Head of caudate nucleus (tissue), 42 donors: ENCODE data around the gene TMEM52B.

Experiments used
- DNase-seq, 42 donors: peaks; one replicate each; pipeline versions ENCODE4 v3.0.0 to v3.0.0-alpha.2; 2020 to 2021; ENCODE audit warnings: mixed read lengths in 7 of 42
- intact Hi-C: fragments of 100-400 bp; cut with DNase I; formaldehyde crosslinking; loops from one replicate; pipeline ENCODE4 v1.15.0; 2022

Gene TMEM52B

DNA sequence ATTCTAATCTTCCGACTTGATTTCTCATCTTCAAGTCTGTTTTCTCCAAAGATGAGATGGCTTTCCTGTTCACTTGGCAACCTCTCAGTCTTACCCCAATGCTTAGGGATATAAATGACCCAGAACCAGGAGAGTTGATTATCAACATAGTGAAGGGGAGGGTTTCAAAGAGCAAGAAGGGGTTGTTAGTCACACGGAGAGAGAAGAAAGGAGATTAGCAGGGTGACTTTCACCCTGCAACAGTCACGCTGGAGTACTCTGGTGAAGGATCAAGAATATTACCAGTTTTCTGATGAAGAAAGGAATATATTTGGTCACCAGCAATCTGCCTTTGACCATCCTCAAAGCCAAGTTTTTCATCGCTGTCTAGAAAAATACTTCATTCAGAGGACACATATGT is at the start of gene TMEM52B:
TMEM52B (plus strand) TSS at position 212 of the 400 bp plus-strand sequence. CDS start 543 bp downstream, outside the sequence.
- intact Hi-C loops, result no loop called here
- DNase-seq, result no peak

DNA sequence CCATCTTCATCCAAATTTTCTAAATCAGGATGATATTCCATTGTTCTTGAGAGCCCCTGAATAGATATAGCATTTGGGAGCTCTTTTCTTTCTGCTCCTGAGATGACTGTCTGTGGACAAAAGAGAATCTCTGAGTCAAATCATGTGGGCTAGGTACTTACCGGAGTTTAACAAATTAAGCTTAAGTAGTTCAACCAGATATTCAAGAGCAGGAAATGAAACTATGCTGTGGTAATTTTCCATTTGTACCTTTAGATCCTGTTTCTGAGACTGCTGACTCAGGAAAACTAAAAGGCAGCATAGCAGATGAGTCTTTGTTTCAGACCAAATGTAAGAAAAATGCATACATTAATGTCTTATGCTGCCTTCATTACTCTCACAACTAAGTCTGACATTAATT is 48.8 kb upstream of the TMEM52B start, which contains the start of gene CLEC7A:
CLEC7A (minus strand) TSS at position 158 of the 400 bp plus-strand sequence; CDS start at position 41, 117 bp downstream.
- intact Hi-C loops, result no loop called here

DNA sequence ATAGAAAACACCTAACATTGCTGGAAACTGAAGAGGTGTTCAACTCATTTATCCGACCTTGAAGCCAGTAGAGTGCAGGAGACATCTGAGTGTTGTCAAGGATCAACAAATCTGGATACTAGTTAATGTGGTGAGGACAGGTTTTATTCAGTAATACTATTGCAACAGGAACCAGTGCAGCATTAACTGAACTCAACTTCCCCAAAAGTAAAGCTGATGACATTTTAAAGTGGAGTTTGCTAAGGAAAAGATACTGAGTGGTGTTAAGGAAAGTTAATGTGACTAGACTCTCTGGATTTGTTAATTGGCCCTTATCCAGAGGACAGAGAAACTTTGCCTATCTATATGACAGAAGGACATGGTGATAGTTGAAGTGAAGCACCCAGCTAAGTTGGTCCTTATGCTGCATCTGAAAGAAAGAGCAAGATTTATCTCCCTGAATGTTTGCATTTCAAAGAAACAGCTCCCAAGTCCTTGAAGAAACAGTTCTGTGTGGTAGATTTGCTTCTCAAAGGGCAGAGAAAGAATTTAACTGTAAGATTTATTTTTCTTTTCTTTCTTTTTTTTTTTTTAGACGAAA is 47.6 kb upstream of the TMEM52B start:
- intact Hi-C loops, result no loop called here
- no peak for DNase-seq

More for the DNA sequence above, 48.8 kb upstream of the TMEM52B start, which contains the start of gene CLEC7A:
- DNase-seq, result no peak

DNA sequence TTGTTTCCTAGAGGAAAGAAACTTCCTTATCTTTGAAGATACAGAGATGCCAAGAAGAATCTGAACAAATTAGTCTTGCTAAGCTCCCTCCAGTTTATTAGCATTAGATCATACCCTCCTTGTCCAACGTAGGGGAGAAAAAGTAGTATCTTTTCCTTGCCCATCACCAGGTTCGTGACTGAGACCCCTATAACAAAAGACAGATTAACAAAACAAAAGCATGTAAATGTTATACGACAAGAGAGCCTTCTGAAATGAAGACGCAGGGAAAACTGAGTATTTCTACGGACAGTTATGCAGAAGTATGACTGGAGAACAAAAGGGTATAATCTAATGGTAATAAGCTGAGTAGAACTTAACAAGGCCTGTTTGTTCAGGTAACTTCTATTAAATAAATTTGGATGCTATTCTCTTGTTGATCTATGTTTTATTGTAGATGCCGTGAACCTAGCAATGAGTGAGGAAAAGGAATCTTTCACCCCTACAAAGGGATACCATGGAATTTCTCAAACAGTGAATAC is 45.9 kb upstream of the TMEM52B start:
- DNase-seq, result no peak
- intact Hi-C loops, result no loop called here

DNA sequence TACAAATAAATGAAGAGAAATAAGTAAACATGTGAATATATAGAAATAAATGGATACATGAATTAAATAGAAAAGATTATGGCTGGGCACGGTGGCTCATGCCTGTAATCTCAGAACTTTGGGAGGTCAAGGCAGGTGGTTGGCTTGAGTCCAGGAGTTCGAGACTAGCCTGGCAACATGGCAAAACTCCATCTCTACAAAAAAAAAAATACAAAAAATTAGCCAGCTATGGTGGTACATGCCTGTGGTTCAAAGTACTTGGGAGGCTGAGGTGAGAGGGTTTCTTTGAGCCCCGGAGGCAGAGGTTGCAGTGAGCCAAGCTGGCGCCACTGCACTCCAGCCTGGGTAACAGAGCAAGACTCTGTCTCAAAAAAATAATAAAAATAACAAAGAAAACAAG is 43.7 kb upstream of the TMEM52B start:
- intact Hi-C loops, result loop anchor here (5.0 kb wide), 1 partner anchor 388 kb away; no protein-coding TSS in a partner anchor
- no peak for DNase-seq

DNA sequence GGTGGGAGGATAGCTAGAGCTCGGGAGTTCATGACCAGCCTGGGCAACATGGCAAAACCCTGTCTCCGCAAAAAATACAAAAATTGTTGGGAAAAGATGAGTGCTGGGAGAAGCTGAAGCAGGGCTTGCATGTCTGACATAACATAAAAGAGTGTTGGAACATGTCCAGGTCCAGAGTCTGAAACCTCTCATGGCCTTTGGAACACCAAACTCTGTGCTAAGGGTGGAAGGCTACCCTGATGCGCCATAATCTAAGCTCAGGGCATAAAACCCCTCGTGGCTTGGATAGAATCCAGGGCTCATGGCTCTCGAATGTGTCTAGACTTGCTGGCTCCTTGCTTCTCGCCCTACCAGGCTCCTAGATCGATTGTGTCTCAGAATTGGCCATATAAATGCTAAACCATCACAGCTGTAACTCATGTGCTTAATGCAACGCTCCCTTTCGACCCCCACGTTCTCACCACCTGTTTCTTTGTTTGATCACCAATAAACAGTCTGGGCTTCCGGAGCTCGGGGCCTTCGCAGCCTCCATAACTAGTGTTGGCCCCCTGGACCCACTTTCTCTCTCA is 42.1 kb upstream of the TMEM52B start:
- no peak for DNase-seq
- intact Hi-C loops, result loop anchor here (5.0 kb wide), 1 partner anchor 389 kb away; no protein-coding TSS in a partner anchor

DNA sequence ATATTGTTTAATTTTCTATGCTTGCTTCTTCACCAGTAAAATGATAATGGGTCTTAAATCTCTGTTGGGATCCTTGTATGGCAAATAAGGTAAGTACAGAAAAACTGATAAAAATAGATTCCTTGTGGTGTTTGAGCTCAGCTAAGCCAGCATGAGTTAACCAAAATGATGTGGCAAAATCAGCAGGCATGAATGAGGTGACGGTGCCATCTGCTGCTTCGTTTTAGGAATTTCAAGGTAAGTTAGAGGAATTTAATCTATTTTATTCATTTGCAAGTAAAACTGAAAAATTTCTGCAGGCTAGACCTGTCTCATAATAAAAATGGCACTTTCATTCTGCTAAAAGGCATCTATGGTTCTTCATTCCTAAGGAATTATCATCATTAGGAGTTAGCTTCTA is 38.8 kb upstream of the TMEM52B start:
- DNase-seq, result peak in 35 of 42 donors; percentile 25 to 79 (median 54)
- intact Hi-C loops, result loop anchor here (10.0 kb wide), 1 partner anchor 95 kb away; no protein-coding TSS in a partner anchor

DNA sequence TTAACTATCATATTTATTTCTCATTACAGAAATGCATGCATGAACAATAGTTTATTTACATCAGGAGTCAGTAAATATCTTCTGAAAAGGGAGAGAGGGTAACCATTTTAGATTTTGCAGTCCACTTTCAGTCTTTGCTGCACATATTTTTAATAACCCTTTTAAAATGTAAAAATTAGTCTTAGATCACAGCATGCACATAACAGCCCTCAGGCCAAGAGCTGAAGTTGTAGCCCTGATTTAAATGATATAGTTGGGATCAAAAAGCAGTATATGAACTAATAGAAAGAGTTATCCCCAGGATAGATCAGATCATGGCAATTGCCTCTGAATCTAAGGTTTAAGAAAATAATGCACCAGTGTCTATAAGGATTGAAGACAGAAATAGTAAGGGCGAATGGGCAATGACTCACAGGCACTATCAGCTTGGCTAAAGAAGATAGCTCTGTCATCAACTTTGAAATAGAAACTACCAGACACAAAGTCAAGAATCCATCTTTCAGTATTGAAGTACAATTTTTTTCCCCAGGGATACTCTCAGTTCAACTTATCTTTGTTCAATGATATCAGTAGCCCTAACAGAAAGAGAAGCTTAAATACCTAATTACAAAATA is 35.7 kb upstream of the TMEM52B start:
- intact Hi-C loops, result loop anchor here (10.0 kb wide), 1 partner anchor 98 kb away; no protein-coding TSS in a partner anchor
- no peak for DNase-seq

DNA sequence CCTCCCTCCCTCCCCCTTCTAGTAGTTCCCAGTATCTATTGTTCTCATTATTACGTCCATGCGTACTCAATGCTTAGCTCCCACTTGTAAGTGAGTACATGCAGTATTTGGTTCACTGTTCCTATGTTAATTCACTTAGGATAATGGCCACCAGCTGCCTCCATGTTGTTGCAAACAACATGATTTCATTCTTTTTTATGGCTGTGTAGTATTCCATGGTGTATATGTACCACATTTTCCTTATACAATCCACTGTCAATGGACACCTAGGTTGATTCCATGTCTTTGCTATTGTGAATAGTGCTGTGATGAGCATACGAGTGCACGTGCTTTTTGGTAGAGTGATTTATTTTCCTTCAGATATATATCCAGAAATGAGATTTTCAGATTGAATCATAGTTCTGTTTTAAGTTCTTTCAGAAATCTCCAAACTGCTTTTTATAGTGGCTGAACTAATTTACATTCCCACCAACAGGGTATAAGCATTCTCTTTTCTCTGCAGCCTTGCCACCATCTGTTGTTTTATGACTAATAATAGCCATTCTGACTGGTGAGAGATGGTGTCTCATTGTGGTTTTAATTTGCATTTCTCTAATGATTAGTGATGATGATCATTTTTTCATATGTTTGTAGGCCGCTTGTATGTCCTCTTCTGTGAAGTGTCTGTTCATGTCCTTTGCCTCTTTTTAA is 31.0 kb upstream of the TMEM52B start:
- no peak for DNase-seq
- intact Hi-C loops, result loop anchor here (10.0 kb wide), 1 partner anchor 103 kb away; no protein-coding TSS in a partner anchor

DNA sequence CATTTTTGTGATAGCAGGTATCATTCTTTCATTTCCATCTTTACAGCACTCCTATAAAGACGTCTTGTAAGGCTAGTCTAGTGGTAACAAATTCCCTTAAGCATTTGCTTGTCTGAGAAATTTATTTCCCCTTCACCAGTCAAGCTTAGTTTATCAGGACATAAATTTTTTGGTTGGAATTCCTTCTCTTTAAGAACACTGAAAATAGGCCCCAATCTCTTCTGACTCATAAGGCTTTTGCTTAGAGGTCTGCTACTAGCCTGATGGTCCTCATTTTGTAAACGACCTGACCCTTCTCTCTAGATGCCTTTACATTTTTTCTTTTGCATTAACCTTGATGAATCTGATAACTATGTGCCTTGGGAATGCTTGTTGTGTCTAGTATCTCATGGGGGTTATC is 27.2 kb upstream of the TMEM52B start:
- intact Hi-C loops, result loop anchor here (2.0 to 5.0 kb wide), 2 partner anchors 39 to 404 kb away; no protein-coding TSS in a partner anchor
- no peak for DNase-seq

DNA sequence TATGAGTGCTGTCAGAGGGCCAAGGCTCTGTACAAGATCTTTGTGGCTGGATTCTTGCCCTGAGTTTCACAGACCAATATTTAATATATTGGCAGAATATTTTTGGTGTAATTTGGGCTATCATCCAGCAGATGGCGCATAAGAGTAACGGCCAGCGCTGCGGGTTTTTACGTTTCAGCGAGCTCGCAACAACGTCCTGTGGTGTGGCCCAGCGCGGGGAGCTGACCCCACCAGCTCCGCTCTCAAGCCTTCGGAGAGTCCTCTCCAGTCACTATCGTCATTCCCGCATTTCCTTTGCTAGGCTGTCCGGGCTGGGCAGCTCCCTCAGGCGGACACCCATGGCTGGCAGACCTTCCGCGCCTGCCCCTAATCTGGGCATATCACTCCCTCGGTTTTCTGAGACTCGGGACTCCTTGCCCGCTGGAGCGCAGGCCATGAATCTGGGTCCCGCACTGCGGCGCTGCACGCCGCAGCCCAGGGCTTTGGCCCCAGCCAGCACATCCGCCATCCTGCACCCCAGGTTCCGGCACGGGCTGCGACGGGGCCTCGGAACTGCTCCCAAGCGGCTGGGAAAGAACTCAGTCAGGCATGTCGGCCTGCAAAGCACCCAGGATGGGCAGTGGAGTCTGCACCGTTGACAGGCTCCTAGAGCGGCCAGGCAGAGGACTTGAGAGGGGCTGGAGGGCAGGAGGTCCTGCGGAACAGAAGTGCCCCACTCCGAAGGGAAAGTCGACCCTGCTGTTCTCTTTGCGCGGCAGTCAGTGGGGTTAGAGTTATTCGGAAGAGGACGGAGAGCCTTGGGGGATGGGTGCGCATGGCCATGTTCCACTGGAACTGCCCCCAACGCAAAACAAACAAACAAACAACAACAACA is 25.3 kb upstream of the TMEM52B start:
- DNase-seq, result peak; percentile 58 to 92 (median 78)
- intact Hi-C loops, result loop anchor here (2.0 to 5.0 kb wide), 2 partner anchors 37 to 406 kb away; no protein-coding TSS in a partner anchor

DNA sequence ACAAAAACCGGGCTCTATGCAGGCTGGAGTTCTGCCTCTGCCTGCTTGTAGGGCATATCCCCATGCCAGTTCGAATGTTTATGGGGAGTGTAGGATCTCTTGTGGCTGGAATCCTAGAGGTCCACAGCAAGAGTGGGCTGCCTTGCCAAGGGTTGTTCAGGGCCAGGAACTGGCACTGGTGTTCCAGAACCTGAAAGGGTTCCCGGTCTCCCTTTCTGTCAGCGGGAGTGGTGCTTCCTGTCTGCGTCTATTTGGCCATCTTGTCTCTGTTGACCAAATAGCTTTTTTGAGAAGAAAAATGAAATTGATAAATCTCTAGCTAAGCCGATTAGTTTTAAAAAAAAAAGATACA is 24.7 kb upstream of the TMEM52B start:
- intact Hi-C loops, result loop anchor here (5.0 kb wide), 1 partner anchor 407 kb away; no protein-coding TSS in a partner anchor
- peak in 12 of 42 donors; percentile 7 to 50 (median 18) for DNase-seq

DNA sequence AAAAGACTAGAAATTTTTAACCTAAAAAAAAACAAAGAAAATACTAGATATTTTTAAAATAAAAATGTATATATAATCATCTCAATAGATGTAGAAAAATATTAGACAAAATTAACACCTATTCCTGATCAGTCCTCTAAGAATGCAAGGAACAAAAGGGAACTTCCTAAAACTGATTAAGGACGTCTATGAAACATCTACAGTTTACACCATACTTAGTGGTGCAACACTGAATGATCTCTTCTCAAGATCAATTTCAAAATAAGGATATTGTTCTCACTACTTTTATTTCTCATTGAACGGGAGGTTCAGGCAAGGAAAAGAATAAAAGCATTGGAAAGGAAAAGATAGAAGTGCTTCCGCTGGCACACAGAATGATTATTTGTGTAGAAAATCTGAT is 22.9 kb upstream of the TMEM52B start:
- no peak for DNase-seq
- intact Hi-C loops, result no loop called here

DNA sequence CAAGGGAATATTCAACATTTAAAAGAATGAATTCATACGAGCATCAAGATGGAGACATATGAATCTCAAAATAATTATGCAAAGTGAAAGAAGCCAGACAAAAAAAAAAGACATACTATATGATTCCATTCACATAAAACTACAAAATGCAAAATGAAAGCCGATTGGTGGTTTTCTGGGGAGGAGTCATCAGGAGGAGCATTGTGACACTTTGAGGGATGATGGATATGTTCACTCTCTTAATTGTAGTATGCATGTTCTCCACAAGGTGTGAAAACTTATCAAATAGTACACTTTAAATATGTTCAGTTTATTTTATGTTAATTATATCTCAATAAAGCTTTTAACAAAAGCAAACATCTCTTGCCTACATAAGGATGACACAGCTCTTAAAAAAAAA is 20.4 kb upstream of the TMEM52B start:
- DNase-seq, result no peak
- intact Hi-C loops, result no loop called here

DNA sequence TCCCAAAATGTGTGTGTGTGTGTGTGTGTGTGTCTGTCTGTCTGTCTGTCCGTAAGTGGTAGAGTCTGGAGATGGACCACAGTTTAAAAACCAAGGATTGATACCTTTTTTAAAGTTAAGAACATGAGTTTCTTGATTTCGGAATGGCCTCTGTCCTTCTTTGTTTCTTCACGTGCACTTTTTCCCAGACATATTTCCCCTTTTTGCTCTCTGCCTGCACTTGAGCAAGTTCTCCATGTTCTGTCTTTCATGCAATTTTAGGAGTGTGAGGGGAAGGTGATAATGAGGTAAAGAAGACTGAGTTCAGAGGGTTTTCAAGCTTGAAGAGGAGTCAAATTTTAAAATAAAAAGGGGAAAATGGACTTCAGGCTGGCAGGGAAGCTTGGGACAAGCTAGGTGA is 19.6 kb upstream of the TMEM52B start:
- DNase-seq, result no peak
- intact Hi-C loops, result no loop called here

DNA sequence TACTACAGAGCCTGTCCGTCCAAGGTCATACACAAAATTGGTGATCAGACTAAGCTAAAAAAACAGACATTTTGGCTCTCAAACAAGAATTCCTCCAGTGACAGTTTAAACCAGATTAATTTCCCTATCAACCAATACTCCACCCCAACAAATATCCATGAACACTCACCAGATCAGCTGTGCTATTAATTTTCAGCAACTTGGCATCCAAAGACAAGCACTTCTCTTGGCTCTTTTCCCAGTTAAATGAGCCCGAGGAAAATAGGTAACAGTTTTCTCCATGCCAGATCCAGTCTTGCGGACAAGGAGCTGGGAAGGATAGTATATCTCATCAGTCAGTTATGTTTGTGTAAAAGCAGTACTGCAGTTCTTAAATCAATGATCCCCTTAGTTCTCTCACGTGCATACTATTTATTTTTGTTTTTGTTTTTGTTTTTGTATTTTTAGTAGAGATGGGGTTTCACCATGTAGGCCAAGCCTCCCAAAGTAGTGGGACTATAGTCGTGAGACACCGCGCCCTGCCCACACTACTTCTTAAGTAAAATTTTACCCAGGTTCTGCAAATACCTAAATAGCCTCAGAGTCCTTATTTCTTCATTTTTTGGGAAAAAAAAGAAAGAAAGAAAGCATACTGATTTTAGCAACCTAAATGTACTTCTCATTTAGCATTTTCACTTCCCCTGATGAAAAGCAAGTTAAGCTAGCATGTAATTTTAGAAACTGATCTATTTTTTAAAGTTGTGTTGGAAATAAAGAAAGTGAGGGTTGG is 18.0 kb upstream of the TMEM52B start:
- intact Hi-C loops, result no loop called here

DNA sequence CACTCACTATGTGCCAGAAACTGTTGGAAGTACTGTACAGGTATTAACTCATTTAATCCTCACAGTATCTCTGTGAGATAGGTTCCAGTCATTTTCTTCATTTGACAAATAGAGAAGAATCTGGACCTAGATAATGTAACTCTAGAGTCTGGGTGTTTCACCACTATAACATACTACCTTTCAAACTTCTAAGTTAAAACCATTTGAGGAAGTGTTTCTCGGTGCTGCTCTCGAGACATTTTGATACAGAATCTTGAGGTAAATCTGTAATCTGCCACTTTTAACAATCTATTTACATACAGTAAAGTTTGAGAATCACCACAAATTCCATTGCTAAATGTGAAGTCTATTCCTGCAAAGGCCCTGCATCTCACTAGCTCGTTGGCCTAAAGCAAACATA is 15.7 kb upstream of the TMEM52B start:
- DNase-seq, result no peak
- intact Hi-C loops, result no loop called here

More for the DNA sequence above, 18.0 kb upstream of the TMEM52B start:
- DNase-seq, result no peak

DNA sequence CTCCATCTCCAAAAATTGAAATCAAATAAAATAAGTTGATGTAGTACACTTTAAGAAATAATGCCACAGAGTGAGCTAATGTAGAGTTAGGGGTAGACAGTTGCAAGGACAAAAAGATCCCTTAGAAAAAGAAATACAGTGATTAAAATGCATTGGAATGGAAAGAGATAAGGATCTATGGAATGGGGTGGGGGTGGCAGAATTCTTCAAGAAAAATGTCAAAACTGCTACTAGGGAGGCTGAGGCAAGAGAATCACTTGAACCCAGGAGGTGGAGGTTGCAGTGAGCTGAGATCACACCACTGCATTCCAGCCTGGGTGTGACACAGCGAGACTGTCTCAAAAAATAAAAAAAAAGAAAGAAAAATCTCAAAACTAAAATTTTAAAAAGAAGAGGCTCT is 13.4 kb upstream of the TMEM52B start:
- intact Hi-C loops, result no loop called here
- no peak for DNase-seq
